ENCODE data around the gene FAM234B. TPM values are rescaled to one million over a fixed set of nuclear protein-coding genes. Genes with fewer than 3 reads are reported as not detected.

The FAM234B gene
- total and polyA plus RNA-seq, 2 of the 8 experiments (the other 6 are each of a cell fraction or from before 2014, with no cell fraction given): 12.5 to 29.1 TPM

DNA sequence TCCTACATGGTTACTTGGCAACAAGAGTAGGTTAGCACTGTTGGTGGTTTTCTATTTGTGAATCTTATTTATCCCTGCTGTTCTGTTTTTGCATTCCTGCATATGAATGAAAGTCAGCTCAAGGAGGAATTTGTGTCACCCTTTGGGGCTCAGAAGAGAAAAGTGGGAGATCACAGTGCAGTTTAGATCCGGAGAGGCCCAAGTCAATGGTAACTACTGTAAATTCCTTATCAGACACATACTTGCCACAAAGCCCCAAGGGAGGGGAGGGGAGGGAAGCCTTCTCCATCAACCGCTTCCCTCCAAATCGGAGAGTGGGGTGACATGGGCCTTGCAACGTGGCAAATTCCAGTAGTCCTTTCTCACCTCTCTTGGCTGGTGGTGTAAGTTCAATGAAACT lies 44.3 kb downstream of the FAM234B start:
- CTCF ChIA-PET (ENCODE audit: partially characterized antibody): interaction anchor here (0.7 to 5.7 kb wide), 14 partner anchors 9 to 172 kb away, joined by 3 to 39 read pairs (median 5); no protein-coding TSS in a partner anchor
- peak; percentile 39 to 65 for DNase-seq (ENCODE audit: low read depth in 1 of 2, low spot score in 2 of 2)
- FAIRE-seq: peak; percentile 97
- TF ChIP-seq SUZ12 (IDR thresholded peaks at IDR 0.05; ENCODE audit: low read length) (no peak), KDM4A (IDR thresholded peaks at IDR 0.05; ENCODE audit: low read depth, low read length, severe bottlenecking) (no peak), TBP (IDR thresholded peaks at IDR 0.05; ENCODE audit: low read depth, low read length) (no peak), BACH1 (IDR thresholded peaks at IDR 0.05; ENCODE audit: low read length) (no peak), EP300 (IDR thresholded peaks at IDR 0.05; ENCODE audit: borderline replicate concordance in 1 of 2, low read depth in 2 of 2, low read length in 2 of 2) (peak in 1 of 2 experiments; percentile 94; a peak in 1 of 3 replicates), NRF1 (IDR thresholded peaks at IDR 0.05; ENCODE audit: low read depth, low read length) (no peak)
- TF ChIP-seq, protein P1, sequence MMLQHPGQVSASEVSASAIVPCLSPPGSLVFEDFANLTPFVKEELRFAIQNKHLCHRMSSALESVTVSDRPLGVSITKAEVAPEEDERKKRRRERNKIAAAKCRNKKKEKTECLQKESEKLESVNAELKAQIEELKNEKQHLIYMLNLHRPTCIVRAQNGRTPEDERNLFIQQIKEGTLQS (IDR thresholded peaks at IDR 0.05; ENCODE audit: insufficient read depth, low read depth, low read length): no peak
- TF ChIP-seq, protein P2, sequence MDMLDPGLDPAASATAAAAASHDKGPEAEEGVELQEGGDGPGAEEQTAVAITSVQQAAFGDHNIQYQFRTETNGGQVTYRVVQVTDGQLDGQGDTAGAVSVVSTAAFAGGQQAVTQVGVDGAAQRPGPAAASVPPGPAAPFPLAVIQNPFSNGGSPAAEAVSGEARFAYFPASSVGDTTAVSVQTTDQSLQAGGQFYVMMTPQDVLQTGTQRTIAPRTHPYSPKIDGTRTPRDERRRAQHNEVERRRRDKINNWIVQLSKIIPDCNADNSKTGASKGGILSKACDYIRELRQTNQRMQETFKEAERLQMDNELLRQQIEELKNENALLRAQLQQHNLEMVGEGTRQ (IDR thresholded peaks at IDR 0.05; ENCODE audit: low read length): no peak
- TF ChIP-seq, protein P3, sequence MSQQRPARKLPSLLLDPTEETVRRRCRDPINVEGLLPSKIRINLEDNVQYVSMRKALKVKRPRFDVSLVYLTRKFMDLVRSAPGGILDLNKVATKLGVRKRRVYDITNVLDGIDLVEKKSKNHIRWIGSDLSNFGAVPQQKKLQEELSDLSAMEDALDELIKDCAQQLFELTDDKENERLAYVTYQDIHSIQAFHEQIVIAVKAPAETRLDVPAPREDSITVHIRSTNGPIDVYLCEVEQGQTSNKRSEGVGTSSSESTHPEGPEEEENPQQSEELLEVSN (IDR thresholded peaks at IDR 0.05): peak; percentile 95

More for the DNA sequence above, 44.3 kb downstream of the FAM234B start:
- Histone ChIP-seq H2AFZ (ENCODE audit: low read length) (no peak overlapping the region), H3K4ac (replicated peaks; ENCODE audit: insufficient read length, low read depth, low read length) (no peak overlapping the region), H4K91ac (replicated peaks; ENCODE audit: insufficient read length, low read length) (peak overlapping the region; percentile 75), H3K9ac (replicated peaks in 1 of 4; ENCODE audit: extremely low read depth in 1 of 4, low read depth in 3 of 4, low read length in 3 of 4) (peak overlapping the region in 3 of 4 experiments; percentile 25 to 60 (median 46); a peak in 4 of 7 replicates), H4K8ac (ENCODE audit: extremely low read depth, insufficient read depth, low read length) (no peak overlapping the region), H3K36me3 (ENCODE audit: control insufficient read depth in 2 of 4, insufficient read depth in 4 of 4, low read length in 3 of 4) (peaks cover 0 to 6% (median 1%) of the 10 kb centered on the region in 4 experiments; a peak in 3 of 8 replicates), H3K79me2 (ENCODE audit: control insufficient read depth in 1 of 2, insufficient read depth in 2 of 2, low read length in 2 of 2) (no peaks in the 10 kb centered on the region), H2BK12ac (ENCODE audit: low read depth, low read length) (peak overlapping the region; percentile 100), H3K27me3 (replicated peaks in 1 of 4; ENCODE audit: control insufficient read depth in 3 of 4, extremely low read depth in 1 of 4, insufficient read depth in 3 of 4, low read length in 3 of 4) (no peaks in the 10 kb centered on the region), H2BK15ac (ENCODE audit: low read length) (peak overlapping the region; percentile 98), H3K56ac (replicated peaks; ENCODE audit: insufficient read length, low read depth, low read length) (no peak overlapping the region), H2AK5ac (ENCODE audit: low read depth, low read length) (peak overlapping the region; percentile 99), H3K4me3 (ENCODE audit: extremely low read depth in 1 of 4, insufficient read depth in 2 of 4, low read depth in 3 of 4, low read length in 4 of 4) (peak overlapping the region in 3 of 4 experiments; percentile 10 to 44 (median 33); a peak in 6 of 8 replicates), H2BK5ac (ENCODE audit: low read depth, low read length) (peak overlapping the region; percentile 98), H3K79me1 (ENCODE audit: low read depth, low read length) (no peaks in the 10 kb centered on the region), H3K4me2 (ENCODE audit: insufficient read depth in 1 of 2, low read depth in 2 of 2, low read length in 2 of 2) (peak overlapping the region; percentile 61 to 70), H3K14ac (ENCODE audit: insufficient read length) (no peak overlapping the region), H4K5ac (ENCODE audit: insufficient read length, low read depth, low read length) (peak overlapping the region; percentile 66), H3K23ac (ENCODE audit: insufficient read length) (no peak overlapping the region), H3K4me1 (replicated peaks in 1 of 4; ENCODE audit: control insufficient read depth in 3 of 4, insufficient read depth in 4 of 4, low read length in 3 of 4) (peaks cover 20 to 31% (median 26%) of the 10 kb centered on the region in 4 experiments), H3K9me3 (ENCODE audit: insufficient read depth in 2 of 2, low read depth in 1 of 2, low read length in 1 of 2) (no peaks in the 10 kb centered on the region), H3K27ac (ENCODE audit: low read depth, low read length) (peak overlapping the region; percentile 93), H4K20me1 (replicated peaks in 1 of 2; ENCODE audit: control insufficient read depth in 1 of 2, insufficient read depth in 2 of 2, low read length in 2 of 2) (no peaks in the 10 kb centered on the region), H2BK20ac (ENCODE audit: low read length) (peak overlapping the region; percentile 100), H3K18ac (ENCODE audit: extremely low read depth, low read length) (peak overlapping the region; percentile 96), H2BK120ac (replicated peaks; ENCODE audit: low read depth, low read length) (peak overlapping the region; percentile 97), H3K23me2 (ENCODE audit: low read depth, low read length) (no peaks in the 10 kb centered on the region; the same call in 1 of the 2 replicates)
- POLR2A ChIA-PET (ENCODE audit: partially characterized antibody): interaction anchor here (0.6 to 4.9 kb wide), 23 partner anchors 9 to 1298 kb away, joined by 3 to 44 read pairs (median 4); partner anchors contain the start of genes FAM234B and GSG1
- 0% methylated on average over 4 of the region's 4 CpGs; no CpG with 5 or more reads in 1 of the 2 experiments for WGBS, 2 experiments (ENCODE audit: extremely low coverage in 1 of 2, insufficient coverage in 1 of 2, insufficient read length in 1 of 2, insufficient replicate concordance in 2 of 2, low coverage in 1 of 2, low lambda C conversion rate in 2 of 2, missing lambda C conversion rate in 1 of 2)
